OCI-M2 (cell line): ENCODE data around the gene SOX18.

Source experiments
- DNase-seq: peaks from one replicate; lab custom pipeline; 2025; ENCODE audit not compliant: unreplicated experiment; lab: John Stamatoyannopoulos, UW

Gene SOX18

GRCh38 chr20:64039293-64040160 lies 9.9 kb downstream of the SOX18 start:
- DNase-seq: no peak

- DNase-seq: no peak
Observed at GRCh38 chr20:64038565-64039292, 10.7 kb downstream of the SOX18 start.

- no peak for DNase-seq
Observed at GRCh38 chr20:64038224-64038564, 11.2 kb downstream of the SOX18 start.

- no peak for DNase-seq
Observed at GRCh38 chr20:64037498-64038213, 11.8 kb downstream of the SOX18 start.

GRCh38 chr20:64037199-64037497 lies 12.3 kb downstream of the SOX18 start:
- DNase-seq: no peak

GRCh38 chr20:64036346-64037198 lies 12.9 kb downstream of the SOX18 start:
- no peak for DNase-seq

GRCh38 chr20:64035933-64036345 lies 13.5 kb downstream of the SOX18 start, which contains the start of gene C20orf204:
C20orf204 (plus strand) TSS chr20:64036182; CDS start chr20:64036324, 142 bp downstream.
- DNase-seq: no peak

- no peak for DNase-seq
Observed at GRCh38 chr20:64035066-64035932, 14.1 kb downstream of the SOX18 start.

GRCh38 chr20:64033981-64034493 lies 15.4 kb downstream of the SOX18 start:
- DNase-seq: no peak

- no peak for DNase-seq
Observed at GRCh38 chr20:64032706-64033624, 16.5 kb downstream of the SOX18 start.

- DNase-seq: no peak
Observed at GRCh38 chr20:64031822-64032314, 17.6 kb downstream of the SOX18 start.

GRCh38 chr20:64030371-64031134 lies 18.9 kb downstream of the SOX18 start:
- DNase-seq: no peak

GRCh38 chr20:64029293-64030117 lies 19.9 kb downstream of the SOX18 start:
- no peak for DNase-seq

- no peak for DNase-seq
Observed at GRCh38 chr20:64027981-64028685, 21.3 kb downstream of the SOX18 start.

GRCh38 chr20:64025826-64026412 lies 23.5 kb downstream of the SOX18 start:
- DNase-seq: no peak
